Measurements from ENCODE around the gene TADA1. TPM values are rescaled to one million over a fixed set of nuclear protein-coding genes. Genes with fewer than 3 reads are reported as not detected.

Gene TADA1
- total RNA-seq (2022) = 10.8 and 13.1 TPM in 2 replicates
- Bru-seq, nascent RNA = percentile 87 among the genes with signal in this experiment
- percentile 58 among the genes with signal in this experiment for BruChase-seq, experiment 1, labeled RNA remaining after a 6-hour chase
- BruChase-seq, experiment 2, labeled RNA remaining after a 2-hour chase = percentile 76 among the genes with signal in this experiment
- long read RNA-seq, transcript TADA1-201 (8 exons, 2,159 nt) = major isoform, 36 of 37 reads
- long read RNA-seq, partial matches to known transcripts = 0 of 37 reads
- long read RNA-seq, other reads (novel, unspliced or antisense) = 1 of 37 reads

- TF ChIP-seq CTCF (IDR thresholded peaks at IDR 0.05; ENCODE audit: unreplicated experiment) = no peak
- H3K27ac Mint-ChIP-seq (ENCODE audit: unreplicated experiment) = peak within 1 kb of the TSS; percentile 84
- peaks cover 26% of the 10 kb centered on the region for H3K36me3 Mint-ChIP-seq (ENCODE audit: insufficient read depth, unreplicated experiment)
- peaks cover 25% of the 10 kb centered on the region for H3K4me1 Mint-ChIP-seq (ENCODE audit: low read depth, unreplicated experiment)
- no TSS peak for BruUV-seq (replicated peaks)
- DNase-seq = peak; percentile 99
- H3K9me3 Mint-ChIP-seq (ENCODE audit: low read depth, unreplicated experiment) = no peaks in the 10 kb centered on the region
- H3K4me3 Mint-ChIP-seq (ENCODE audit: low read depth, unreplicated experiment) = peak within 1 kb of the TSS; percentile 71
- no peaks in the 10 kb centered on the region for H3K27me3 Mint-ChIP-seq (ENCODE audit: unreplicated experiment)
- intact Hi-C loops (cut with micrococcal nuclease; ENCODE audit: unreplicated experiment) = no loop called here
- CTCF ChIA-PET = interaction anchor here (0.6 to 1.4 kb wide), 6 partner anchors 26 to 345 kb away, joined by 5 to 12 read pairs (median 6); partner anchors contain the start of gene POU2F1
Observed at GRCh38 chr1:166875734-166876539, at the start of gene TADA1. TSS of gene TADA1 (minus strand) at chr1:166876264. CDS start at chr1:166876233, 31 bp downstream.

DNA sequence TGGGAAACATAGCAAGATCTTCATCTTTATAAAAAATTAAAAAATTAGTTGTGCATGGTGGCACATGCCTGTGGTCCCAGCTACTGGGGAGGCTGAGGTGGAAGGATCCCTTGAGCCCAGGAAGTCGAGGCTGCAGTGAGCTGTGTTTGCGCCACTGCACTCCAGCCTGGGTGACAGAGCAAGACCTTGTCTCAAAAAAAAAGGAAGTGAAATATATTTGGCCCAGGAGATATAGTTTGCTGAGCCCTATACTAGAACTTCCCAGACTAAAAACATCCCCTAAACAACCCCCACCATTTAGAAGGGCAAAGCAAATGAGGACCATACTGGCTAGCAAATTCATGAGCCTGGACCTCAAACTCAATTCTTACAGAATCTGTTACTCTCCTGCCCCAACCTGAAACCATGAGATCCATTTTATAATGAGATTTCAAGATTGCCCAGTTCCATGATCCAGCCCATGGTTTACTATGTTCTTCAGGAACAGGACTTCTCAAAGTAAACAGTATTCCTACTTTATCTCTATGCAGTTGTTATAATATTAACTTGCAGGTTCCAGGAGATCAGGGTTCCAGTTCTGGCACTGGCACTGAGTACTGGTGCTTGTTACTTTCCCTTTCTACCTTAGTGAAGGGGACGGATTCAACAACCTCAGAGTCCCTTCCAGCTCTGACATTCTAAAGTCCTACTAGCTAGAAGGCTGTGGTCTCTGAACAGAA lies 48.9 kb upstream of the TADA1 start:
- no peaks in the 10 kb centered on the region for H3K9me3 Mint-ChIP-seq (ENCODE audit: low read depth, unreplicated experiment)
- no peak for DNase-seq
- CTCF ChIA-PET = interaction anchor here (0.5 to 0.9 kb wide), 3 partner anchors 15 to 604 kb away, joined by 3 to 5 read pairs (median 3); no protein-coding TSS in a partner anchor
- intact Hi-C loops (cut with micrococcal nuclease; ENCODE audit: unreplicated experiment) = no loop called here
- no peak overlapping the region for H3K27ac Mint-ChIP-seq (ENCODE audit: unreplicated experiment)
- BruUV-seq (replicated peaks) = no TSS peak
- H3K4me1 Mint-ChIP-seq (ENCODE audit: low read depth, unreplicated experiment) = peaks cover 6% of the 10 kb centered on the region
- TF ChIP-seq CTCF (IDR thresholded peaks at IDR 0.05; ENCODE audit: unreplicated experiment) = no peak
- H3K36me3 Mint-ChIP-seq (ENCODE audit: insufficient read depth, unreplicated experiment) = no peaks in the 10 kb centered on the region
- no peak overlapping the region for H3K4me3 Mint-ChIP-seq (ENCODE audit: low read depth, unreplicated experiment)
- H3K27me3 Mint-ChIP-seq (ENCODE audit: unreplicated experiment) = peaks cover 61% of the 10 kb centered on the region

- Mint-ChIP-seq H3K36me3 (ENCODE audit: insufficient read depth, unreplicated experiment) (no peaks in the 10 kb centered on the region), H3K4me1 (ENCODE audit: low read depth, unreplicated experiment) (peaks cover 3% of the 10 kb centered on the region), H3K9me3 (ENCODE audit: low read depth, unreplicated experiment) (no peaks in the 10 kb centered on the region), H3K4me3 (ENCODE audit: low read depth, unreplicated experiment) (peak overlapping the region; percentile 70), H3K27ac (ENCODE audit: unreplicated experiment) (no peak overlapping the region), H3K27me3 (ENCODE audit: unreplicated experiment) (peaks cover 71% of the 10 kb centered on the region)
- DNase-seq = no peak
- no peak for TF ChIP-seq CTCF (IDR thresholded peaks at IDR 0.05; ENCODE audit: unreplicated experiment)
- BruUV-seq (replicated peaks) = no TSS peak
- CTCF ChIA-PET = interaction anchor here (0.6 to 0.9 kb wide), 2 partner anchors 13 to 1751 kb away, joined by 3 read pairs; no protein-coding TSS in a partner anchor
- intact Hi-C loops (cut with micrococcal nuclease; ENCODE audit: unreplicated experiment) = no loop called here
Observed at GRCh38 chr1:166920561-166921475, 44.8 kb upstream of the TADA1 start.

Measured in Calu3 (cell line).